HCT116 (cell line): ENCODE measurements around the gene CSNK1D. TPM values are rescaled to one million over a fixed set of nuclear protein-coding genes. Genes with fewer than 3 reads are reported as not detected.

Experiments used
- ATAC-seq: fragments of 200-7000 bp; cut with Tn5 transposase; 2 replicates; pipeline ENCODE4 v1.9.1; 2020; ENCODE audit warnings: mild to moderate bottlenecking, moderate library complexity
- BruUV-seq: library from RNA; stranded (reverse); fragments of 400-500 nt; replicated peaks from 2 replicates; lab custom pipeline; 2021; lab: Mats Ljungman, UMichigan
- CTCF ChIA-PET: fragments of 300-600 bp; sonication (Branson Sonifier 250); formaldehyde crosslinking; loops from one replicate; lab custom pipeline; 2021; ENCODE audit warnings: antibody characterized with exemption; lab: Charles Lee
- POLR2A ChIA-PET: fragments of 300-600, 350-600 bp; sonication (Branson Sonifier 250); formaldehyde crosslinking; loops from one replicate; lab custom pipeline; 2021; ENCODE audit warnings: antibody characterized with exemption; lab: Charles Lee
- RAD21 ChIA-PET, 2 experiments: fragments of 300-600 bp; sonication (Branson Sonifier 250); formaldehyde crosslinking; loops; one replicate each; lab custom pipeline; 2023; ENCODE audit warnings: low total read pairs in 2 of 2; ENCODE audit not compliant: uncharacterized antibody in 2 of 2, unreplicated experiment in 2 of 2, low non-redundant PET in 1 of 2; lab: Charles Lee
- DNase-seq: peaks from one replicate; pipeline ENCODE4 v3.0.0-alpha.2; 2010; ENCODE audit warnings: low read depth, low spot score
- H2AFZ ChIP-seq: fragments of 200-600 bp; shearing (Covaris generic), sonication (generic); 2 replicates; pipeline ENCODE4 v1.6.1; 2017; ENCODE audit warnings: low read depth, mixed run types, mixed read lengths, antibody characterized with exemption, low read length; ENCODE audit not compliant: poor library complexity, severe bottlenecking
- H3K27ac ChIP-seq: 2 replicates; pipeline ENCODE4 v1.5.1; 2012; ENCODE audit warnings: low read depth, low read length
- H3K27me3 ChIP-seq: fragments of 200-600 bp; sonication (generic); 2 replicates; pipeline ENCODE4 v1.6.1; 2016; ENCODE audit warnings: mixed run types, low read length, mixed read lengths; ENCODE audit not compliant: insufficient read depth
- H3K36me3 ChIP-seq, 2 experiments: fragments of 200-500 bp in 1 of 2; fragments of 200-600 bp in 1 of 2; sonication (Bioruptor generic) in 1 of 2; sonication (generic) in 1 of 2; 2 replicates each; pipeline versions ENCODE4 v1.5.1 to v1.6.1; 2014 to 2016; ENCODE audit warnings: low read length in 2 of 2, inconsistent platforms in 1 of 2, mixed read lengths in 1 of 2, mixed run types in 1 of 2; ENCODE audit not compliant: insufficient read depth in 2 of 2, control insufficient read depth in 1 of 2
- H3K4me1 ChIP-seq, 2 experiments: fragments of 200-600 bp in 1 of 2; sonication (generic) in 1 of 2; 2 replicates each; pipeline versions ENCODE4 v1.5.1 to v1.6.1; 2012 to 2017; ENCODE audit warnings: low read length in 2 of 2, inconsistent platforms in 1 of 2, mild to moderate bottlenecking in 1 of 2, mixed read lengths in 1 of 2, mixed run types in 1 of 2, moderate library complexity in 1 of 2; ENCODE audit not compliant: insufficient read depth in 2 of 2, control insufficient read depth in 1 of 2
- H3K4me2 ChIP-seq: fragments of 200-600 bp; sonication (generic); 2 replicates; pipeline ENCODE4 v1.6.1; 2017; ENCODE audit warnings: mixed run types, low read length, mixed read lengths
- H3K4me3 ChIP-seq, 2 experiments: fragments of 200-600 bp in 1 of 2; sonication (generic) in 1 of 2; replicated peaks in 1 of 2; 2 replicates each; pipeline ENCODE4 v1.5.1; 2011 to 2016; ENCODE audit warnings: low read length in 2 of 2, control low read depth in 1 of 2, low read depth in 1 of 2, mild to moderate bottlenecking in 1 of 2, mixed read lengths in 1 of 2, mixed run types in 1 of 2
- H3K79me2 ChIP-seq: fragments of 200-600 bp; sonication (generic); 2 replicates; pipeline ENCODE4 v1.6.1; 2017; ENCODE audit warnings: mild to moderate bottlenecking, mixed run types, low read length, moderate library complexity, mixed read lengths; ENCODE audit not compliant: insufficient read depth
- H3K9ac ChIP-seq: fragments of 200-600 bp; sonication (generic); 2 replicates; pipeline ENCODE4 v1.6.1; 2016; ENCODE audit warnings: low read length, mixed read lengths
- H3K9me2 ChIP-seq: fragments of 200-600 bp; sonication (generic), shearing (Covaris generic); 2 replicates; pipeline ENCODE4 v1.6.1; 2017; ENCODE audit warnings: mixed run types, mild to moderate bottlenecking, moderate library complexity; ENCODE audit not compliant: insufficient read depth
- H3K9me3 ChIP-seq, 2 experiments: fragments of 200-500 bp in 1 of 2; fragments of 200-600 bp in 1 of 2; sonication (Bioruptor generic) in 1 of 2; sonication (generic) in 1 of 2; 2 replicates each; pipeline ENCODE4 v1.6.1; 2014 to 2017; ENCODE audit warnings: low read length in 2 of 2, mixed read lengths in 2 of 2, inconsistent platforms in 1 of 2, low read depth in 1 of 2, mild to moderate bottlenecking in 1 of 2, mixed run types in 1 of 2, moderate library complexity in 1 of 2; ENCODE audit not compliant: control insufficient read depth in 1 of 2, insufficient read depth in 1 of 2
- H4K20me1 ChIP-seq: fragments of 200-600 bp; sonication (generic), shearing (Covaris generic); 2 replicates; pipeline ENCODE4 v1.6.1; 2017; ENCODE audit warnings: mixed run types, mild to moderate bottlenecking, moderate library complexity; ENCODE audit not compliant: insufficient read depth
- CBX3 ChIP-seq: IDR thresholded peaks from 2 replicates; pipeline ENCODE4 v1.6.1; 2012; ENCODE audit warnings: low read depth
- CEBPB ChIP-seq: IDR thresholded peaks from 2 replicates; pipeline ENCODE4 v1.6.1; 2012; ENCODE audit warnings: low read depth
- JUND ChIP-seq: IDR thresholded peaks from 2 replicates; pipeline ENCODE4 v1.6.1; 2012
- RAD21 ChIP-seq: IDR thresholded peaks from 2 replicates; pipeline ENCODE4 v1.6.1; 2012; ENCODE audit warnings: low read depth, mild to moderate bottlenecking
- SIN3A ChIP-seq: IDR thresholded peaks from 2 replicates; pipeline ENCODE4 v1.6.1; 2012; ENCODE audit warnings: low read depth
- SP1 ChIP-seq: IDR thresholded peaks from 2 replicates; pipeline ENCODE4 v1.6.1; 2012; ENCODE audit warnings: low read depth
- SRF ChIP-seq: IDR thresholded peaks from 2 replicates; pipeline ENCODE4 v1.6.1; 2012; ENCODE audit warnings: low read depth
- TCF7L2 ChIP-seq: IDR thresholded peaks from 2 replicates; pipeline ENCODE4 v1.7.0; 2011; ENCODE audit warnings: borderline replicate concordance, inconsistent platforms; ENCODE audit not compliant: insufficient read depth, insufficient read length; ENCODE audit errors: extremely low read depth
- YY1 ChIP-seq: IDR thresholded peaks from 2 replicates; pipeline ENCODE4 v1.6.1; 2011; ENCODE audit warnings: low read length, low read depth, moderate library complexity, mild to moderate bottlenecking; ENCODE audit not compliant: insufficient replicate concordance; ENCODE audit errors: extremely low read depth
- intact Hi-C: fragments of 100-400 bp; cut with micrococcal nuclease; formaldehyde crosslinking; loops from 2 replicates; pipeline ENCODE4 v1.10.0; 2022
- total RNA-seq: library from RNA; stranded (reverse); gene quantifications from one replicate; pipeline ENCODE4 v1.2.1, GENCODE V29; 2021; ENCODE audit not compliant: unreplicated experiment
- TF ChIP-seq, protein P1 (sequence below), 3 experiments: fragments of 200-600 bp in 1 of 3; sonication (generic) in 1 of 3; IDR thresholded peaks in 2 of 3; conservative IDR thresholded peaks in 1 of 3; 2 replicates each; pipeline ENCODE4 v1.5.1; 2012 to 2017; ENCODE audit warnings: low read depth in 2 of 3, low read length in 2 of 3, antibody characterized with exemption in 1 of 3, borderline replicate concordance in 1 of 3, control low read depth in 1 of 3, mild to moderate bottlenecking in 1 of 3, mixed read lengths in 1 of 3, mixed run types in 1 of 3, moderate library complexity in 1 of 3; ENCODE audit not compliant: insufficient read depth in 1 of 3
- TF ChIP-seq, protein P2 (sequence below): IDR thresholded peaks from 2 replicates; pipeline ENCODE4 v1.6.1; 2012
- TF ChIP-seq, protein P3 (sequence below): IDR thresholded peaks from 2 replicates; pipeline ENCODE4 v1.6.1; 2011; ENCODE audit warnings: mild to moderate bottlenecking, low read length, moderate library complexity; ENCODE audit not compliant: insufficient replicate concordance; ENCODE audit errors: extremely low read depth
- TF ChIP-seq, protein P4 (sequence below): IDR thresholded peaks from 2 replicates; pipeline ENCODE4 v1.6.1; 2012; ENCODE audit warnings: low read depth

The CSNK1D gene
- total RNA-seq, 1 experiment from 2014 or later = 176 TPM

DNA sequence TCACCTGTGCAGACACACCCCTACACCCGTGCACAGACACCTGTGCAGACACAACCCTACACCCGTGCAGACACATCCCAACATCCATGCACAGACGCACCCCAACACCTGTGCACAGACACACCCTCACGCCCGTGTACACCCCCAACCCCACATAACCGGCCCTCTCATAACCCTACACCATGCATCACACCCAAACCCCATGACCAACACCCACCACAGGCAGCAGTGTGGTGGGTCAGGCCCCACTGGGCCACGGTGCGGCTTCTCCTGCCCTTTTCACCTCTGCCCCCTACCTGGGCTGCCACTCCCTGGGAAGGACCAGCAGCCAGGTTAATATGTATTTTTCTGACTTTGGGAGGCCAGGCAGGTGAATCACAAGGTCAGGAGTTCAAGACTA is 48.8 kb downstream of the CSNK1D start:
- Histone ChIP-seq H3K9me3 (peaks cover 0 to 3% of the 10 kb centered on the region in 2 experiments; a peak in 1 of 4 replicates), H3K9ac (no peak overlapping the region), H4K20me1 (no peaks in the 10 kb centered on the region), H3K27ac (no peak overlapping the region), H3K27me3 (no peaks in the 10 kb centered on the region), H3K4me2 (no peak overlapping the region), H3K4me3 (no peak overlapping the region), H3K36me3 (peaks cover 0 to 6% of the 10 kb centered on the region in 2 experiments; a peak in 2 of 4 replicates), H3K79me2 (peaks cover 12% of the 10 kb centered on the region), H3K4me1 (peaks cover 13 to 43% of the 10 kb centered on the region in 2 experiments), H3K9me2 (no peaks in the 10 kb centered on the region), H2AFZ (no peak overlapping the region)
- ChIA-PET RAD21 (no interaction called here), CTCF (no interaction called here), POLR2A (interaction anchor here (1.2 kb wide), 1 partner anchor 10 kb away, joined by 3 read pairs; no protein-coding TSS in a partner anchor)
- TF ChIP-seq CBX3 (no peak), SP1 (no peak), YY1 (no peak), SIN3A (no peak), CEBPB (no peak), JUND (no peak), SRF (no peak), RAD21 (no peak), TCF7L2 (no peak)
- TF ChIP-seq, protein P1, sequence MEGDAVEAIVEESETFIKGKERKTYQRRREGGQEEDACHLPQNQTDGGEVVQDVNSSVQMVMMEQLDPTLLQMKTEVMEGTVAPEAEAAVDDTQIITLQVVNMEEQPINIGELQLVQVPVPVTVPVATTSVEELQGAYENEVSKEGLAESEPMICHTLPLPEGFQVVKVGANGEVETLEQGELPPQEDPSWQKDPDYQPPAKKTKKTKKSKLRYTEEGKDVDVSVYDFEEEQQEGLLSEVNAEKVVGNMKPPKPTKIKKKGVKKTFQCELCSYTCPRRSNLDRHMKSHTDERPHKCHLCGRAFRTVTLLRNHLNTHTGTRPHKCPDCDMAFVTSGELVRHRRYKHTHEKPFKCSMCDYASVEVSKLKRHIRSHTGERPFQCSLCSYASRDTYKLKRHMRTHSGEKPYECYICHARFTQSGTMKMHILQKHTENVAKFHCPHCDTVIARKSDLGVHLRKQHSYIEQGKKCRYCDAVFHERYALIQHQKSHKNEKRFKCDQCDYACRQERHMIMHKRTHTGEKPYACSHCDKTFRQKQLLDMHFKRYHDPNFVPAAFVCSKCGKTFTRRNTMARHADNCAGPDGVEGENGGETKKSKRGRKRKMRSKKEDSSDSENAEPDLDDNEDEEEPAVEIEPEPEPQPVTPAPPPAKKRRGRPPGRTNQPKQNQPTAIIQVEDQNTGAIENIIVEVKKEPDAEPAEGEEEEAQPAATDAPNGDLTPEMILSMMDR (IDR thresholded peaks at IDR 0.05 in 2 of 3, conservative IDR thresholded peaks at IDR 0.05 in 1 of 3; ENCODE audit: borderline replicate concordance in 1 of 3, insufficient read depth in 1 of 3, low read depth in 2 of 3, low read length in 2 of 3) = no peak
- TF ChIP-seq, protein P2, sequence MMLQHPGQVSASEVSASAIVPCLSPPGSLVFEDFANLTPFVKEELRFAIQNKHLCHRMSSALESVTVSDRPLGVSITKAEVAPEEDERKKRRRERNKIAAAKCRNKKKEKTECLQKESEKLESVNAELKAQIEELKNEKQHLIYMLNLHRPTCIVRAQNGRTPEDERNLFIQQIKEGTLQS = no peak
- TF ChIP-seq, protein P3, sequence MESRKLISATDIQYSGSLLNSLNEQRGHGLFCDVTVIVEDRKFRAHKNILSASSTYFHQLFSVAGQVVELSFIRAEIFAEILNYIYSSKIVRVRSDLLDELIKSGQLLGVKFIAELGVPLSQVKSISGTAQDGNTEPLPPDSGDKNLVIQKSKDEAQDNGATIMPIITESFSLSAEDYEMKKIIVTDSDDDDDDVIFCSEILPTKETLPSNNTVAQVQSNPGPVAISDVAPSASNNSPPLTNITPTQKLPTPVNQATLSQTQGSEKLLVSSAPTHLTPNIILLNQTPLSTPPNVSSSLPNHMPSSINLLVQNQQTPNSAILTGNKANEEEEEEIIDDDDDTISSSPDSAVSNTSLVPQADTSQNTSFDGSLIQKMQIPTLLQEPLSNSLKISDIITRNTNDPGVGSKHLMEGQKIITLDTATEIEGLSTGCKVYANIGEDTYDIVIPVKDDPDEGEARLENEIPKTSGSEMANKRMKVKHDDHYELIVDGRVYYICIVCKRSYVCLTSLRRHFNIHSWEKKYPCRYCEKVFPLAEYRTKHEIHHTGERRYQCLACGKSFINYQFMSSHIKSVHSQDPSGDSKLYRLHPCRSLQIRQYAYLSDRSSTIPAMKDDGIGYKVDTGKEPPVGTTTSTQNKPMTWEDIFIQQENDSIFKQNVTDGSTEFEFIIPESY = no peak
- TF ChIP-seq, protein P4, sequence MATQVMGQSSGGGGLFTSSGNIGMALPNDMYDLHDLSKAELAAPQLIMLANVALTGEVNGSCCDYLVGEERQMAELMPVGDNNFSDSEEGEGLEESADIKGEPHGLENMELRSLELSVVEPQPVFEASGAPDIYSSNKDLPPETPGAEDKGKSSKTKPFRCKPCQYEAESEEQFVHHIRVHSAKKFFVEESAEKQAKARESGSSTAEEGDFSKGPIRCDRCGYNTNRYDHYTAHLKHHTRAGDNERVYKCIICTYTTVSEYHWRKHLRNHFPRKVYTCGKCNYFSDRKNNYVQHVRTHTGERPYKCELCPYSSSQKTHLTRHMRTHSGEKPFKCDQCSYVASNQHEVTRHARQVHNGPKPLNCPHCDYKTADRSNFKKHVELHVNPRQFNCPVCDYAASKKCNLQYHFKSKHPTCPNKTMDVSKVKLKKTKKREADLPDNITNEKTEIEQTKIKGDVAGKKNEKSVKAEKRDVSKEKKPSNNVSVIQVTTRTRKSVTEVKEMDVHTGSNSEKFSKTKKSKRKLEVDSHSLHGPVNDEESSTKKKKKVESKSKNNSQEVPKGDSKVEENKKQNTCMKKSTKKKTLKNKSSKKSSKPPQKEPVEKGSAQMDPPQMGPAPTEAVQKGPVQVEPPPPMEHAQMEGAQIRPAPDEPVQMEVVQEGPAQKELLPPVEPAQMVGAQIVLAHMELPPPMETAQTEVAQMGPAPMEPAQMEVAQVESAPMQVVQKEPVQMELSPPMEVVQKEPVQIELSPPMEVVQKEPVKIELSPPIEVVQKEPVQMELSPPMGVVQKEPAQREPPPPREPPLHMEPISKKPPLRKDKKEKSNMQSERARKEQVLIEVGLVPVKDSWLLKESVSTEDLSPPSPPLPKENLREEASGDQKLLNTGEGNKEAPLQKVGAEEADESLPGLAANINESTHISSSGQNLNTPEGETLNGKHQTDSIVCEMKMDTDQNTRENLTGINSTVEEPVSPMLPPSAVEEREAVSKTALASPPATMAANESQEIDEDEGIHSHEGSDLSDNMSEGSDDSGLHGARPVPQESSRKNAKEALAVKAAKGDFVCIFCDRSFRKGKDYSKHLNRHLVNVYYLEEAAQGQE = no peak
- intact Hi-C loops = no loop called here
- DNase-seq = no peak
- no TSS peak for BruUV-seq
- no peak for ATAC-seq
